ENCODE data around the gene GPR32. TPM values are rescaled to one million over a fixed set of nuclear protein-coding genes. Genes with fewer than 3 reads are reported as not detected.
"Not testable (repeated sequence)": the region's sequence is repeated elsewhere in the genome, so short reads cannot be mapped to it uniquely, and the experiment has no call there.

The GPR32 gene
- total and polyA plus RNA-seq, 7 donors, result not detected

DNA sequence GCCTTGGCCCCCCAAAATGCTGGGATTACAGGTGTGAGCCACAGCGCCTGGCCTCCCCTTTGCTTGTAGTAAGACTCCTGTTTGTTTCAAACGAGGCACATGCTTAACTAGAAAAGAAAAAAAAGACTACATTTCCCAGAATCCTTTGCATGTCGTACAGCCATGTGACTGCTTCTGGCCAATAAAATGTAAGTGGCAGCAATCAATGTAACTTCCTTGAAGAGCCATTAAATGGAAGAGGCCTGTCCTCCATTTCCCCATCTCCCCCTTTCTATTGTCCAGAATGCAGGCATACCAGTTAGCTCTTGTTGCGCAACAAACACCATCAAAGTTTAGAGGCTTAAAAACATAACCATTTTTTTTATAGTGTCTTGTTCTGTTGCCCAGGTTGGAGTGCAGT is 10.4 kb upstream of the GPR32 start:
- ATAC-seq (no peak), DNase-seq (no peak)
- Histone ChIP-seq H3K27me3 (ENCODE audit: insufficient read depth in 3 of 3, low read length in 2 of 3) (peaks cover 0 to 7% (median 0%) of the 10 kb centered on the region in 3 donors), H3K36me3 (ENCODE audit: insufficient read depth in 1 of 2, low read depth in 1 of 2) (no peaks in the 10 kb centered on the region), H3K9me3 (no peaks in the 10 kb centered on the region), H3K27ac (no peak overlapping the region), H3K4me1 (no peaks in the 10 kb centered on the region), H3K4me3 (no peak overlapping the region)
- TF ChIP-seq, protein P1, sequence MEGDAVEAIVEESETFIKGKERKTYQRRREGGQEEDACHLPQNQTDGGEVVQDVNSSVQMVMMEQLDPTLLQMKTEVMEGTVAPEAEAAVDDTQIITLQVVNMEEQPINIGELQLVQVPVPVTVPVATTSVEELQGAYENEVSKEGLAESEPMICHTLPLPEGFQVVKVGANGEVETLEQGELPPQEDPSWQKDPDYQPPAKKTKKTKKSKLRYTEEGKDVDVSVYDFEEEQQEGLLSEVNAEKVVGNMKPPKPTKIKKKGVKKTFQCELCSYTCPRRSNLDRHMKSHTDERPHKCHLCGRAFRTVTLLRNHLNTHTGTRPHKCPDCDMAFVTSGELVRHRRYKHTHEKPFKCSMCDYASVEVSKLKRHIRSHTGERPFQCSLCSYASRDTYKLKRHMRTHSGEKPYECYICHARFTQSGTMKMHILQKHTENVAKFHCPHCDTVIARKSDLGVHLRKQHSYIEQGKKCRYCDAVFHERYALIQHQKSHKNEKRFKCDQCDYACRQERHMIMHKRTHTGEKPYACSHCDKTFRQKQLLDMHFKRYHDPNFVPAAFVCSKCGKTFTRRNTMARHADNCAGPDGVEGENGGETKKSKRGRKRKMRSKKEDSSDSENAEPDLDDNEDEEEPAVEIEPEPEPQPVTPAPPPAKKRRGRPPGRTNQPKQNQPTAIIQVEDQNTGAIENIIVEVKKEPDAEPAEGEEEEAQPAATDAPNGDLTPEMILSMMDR (IDR thresholded peaks at IDR 0.05), result no peak
- intact Hi-C loops (cut with DNase I), result no loop called here
- 70 to 85% (median 76%) methylated on average over 4 of the region's 4 CpGs for WGBS, 3 donors

DNA sequence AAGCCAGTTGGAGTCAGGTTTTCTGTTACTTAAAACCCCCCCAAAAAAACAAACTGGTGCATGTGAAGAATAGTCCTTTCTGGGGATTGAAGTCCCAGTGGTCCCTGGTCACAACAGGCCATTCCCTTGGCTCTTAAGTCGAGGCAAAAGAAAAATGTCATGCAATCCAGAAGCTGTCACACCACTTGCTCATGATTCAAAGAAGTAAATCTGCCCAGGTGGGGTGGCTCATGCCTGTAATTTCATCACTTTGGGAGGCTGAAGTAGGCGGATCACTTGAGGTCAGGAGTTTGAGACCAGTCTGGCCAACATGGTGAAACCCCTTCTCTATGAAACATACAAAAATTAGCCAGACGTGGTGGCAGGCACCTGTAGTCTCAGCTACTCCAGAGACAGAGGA is 8.8 kb upstream of the GPR32 start:
- H3K4me1 ChIP-seq; DNase-seq; H3K27me3 ChIP-seq (ENCODE audit: insufficient read depth in 3 of 3, low read length in 2 of 3); H3K27ac ChIP-seq; intact Hi-C loops (cut with DNase I); H3K36me3 ChIP-seq (ENCODE audit: insufficient read depth in 1 of 2, low read depth in 1 of 2); H3K4me3 ChIP-seq; H3K9me3 ChIP-seq; ATAC-seq: not testable (repeated sequence)
- WGBS, 3 donors, result 34 to 49% (median 38%) methylated on average over 3 of the region's 3 CpGs

DNA sequence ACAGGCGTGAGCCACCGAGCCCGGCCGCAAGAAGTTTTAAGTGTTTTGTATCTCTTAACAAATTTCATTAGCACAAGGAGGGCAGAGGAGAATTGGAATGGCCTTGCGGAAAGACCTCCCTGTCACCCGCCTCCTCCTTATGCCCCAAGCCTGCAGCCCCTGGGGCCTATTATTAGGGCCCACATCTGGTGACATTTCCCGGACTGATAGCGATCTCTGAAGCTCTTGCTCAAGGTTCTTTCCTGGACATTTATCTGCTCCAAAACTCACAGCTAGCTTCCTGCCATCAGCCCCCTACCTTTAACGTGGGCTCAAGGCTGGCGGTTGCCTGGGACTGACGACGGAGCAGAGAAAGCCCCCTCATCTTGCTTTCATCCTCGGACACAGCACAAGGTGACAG is 6.7 kb upstream of the GPR32 start:
- H3K36me3 ChIP-seq (ENCODE audit: insufficient read depth in 1 of 2, low read depth in 1 of 2); H3K9me3 ChIP-seq; intact Hi-C loops (cut with DNase I); H3K4me1 ChIP-seq; H3K27me3 ChIP-seq (ENCODE audit: insufficient read depth in 3 of 3, low read length in 2 of 3); H3K4me3 ChIP-seq; DNase-seq; ATAC-seq; H3K27ac ChIP-seq: not testable (repeated sequence)
- 64 to 76% (median 75%) methylated on average over 9 to 13 of the region's 13 CpGs for WGBS, 3 donors

DNA sequence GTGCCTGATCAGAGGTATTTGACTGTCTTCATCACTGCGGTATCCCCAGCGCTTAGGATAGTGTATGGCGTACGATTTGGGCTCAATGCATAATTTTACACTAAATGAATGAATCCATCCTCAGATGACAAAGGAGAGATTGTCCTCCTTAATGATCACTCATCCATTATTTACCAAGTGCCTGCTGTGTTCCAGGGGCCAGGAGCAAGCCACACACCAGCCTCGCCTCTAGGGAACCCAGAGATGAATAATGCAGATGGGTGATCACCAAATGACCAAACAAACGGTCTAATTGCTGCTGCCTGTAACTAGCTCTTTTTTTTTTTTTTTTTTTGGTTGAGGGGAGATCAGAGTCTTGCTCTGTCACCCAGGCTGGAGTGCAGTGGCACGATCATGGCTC is 5.9 kb upstream of the GPR32 start:
- 60 to 70% (median 65%) methylated on average over 7 of the region's 7 CpGs for WGBS, 3 donors
- Histone ChIP-seq H3K36me3 (ENCODE audit: insufficient read depth in 1 of 2, low read depth in 1 of 2) (no peaks in the 10 kb centered on the region), H3K4me3 (no peak overlapping the region), H3K27ac (no peak overlapping the region), H3K4me1 (no peaks in the 10 kb centered on the region), H3K27me3 (ENCODE audit: insufficient read depth in 3 of 3, low read length in 2 of 3) (peaks cover 0 to 10% (median 0%) of the 10 kb centered on the region in 3 donors), H3K9me3 (no peaks in the 10 kb centered on the region)
- intact Hi-C loops (cut with DNase I), result no loop called here
- DNase-seq, result no peak
- no peak for ATAC-seq
- TF ChIP-seq, protein P1 (IDR thresholded peaks at IDR 0.05), result no peak

DNA sequence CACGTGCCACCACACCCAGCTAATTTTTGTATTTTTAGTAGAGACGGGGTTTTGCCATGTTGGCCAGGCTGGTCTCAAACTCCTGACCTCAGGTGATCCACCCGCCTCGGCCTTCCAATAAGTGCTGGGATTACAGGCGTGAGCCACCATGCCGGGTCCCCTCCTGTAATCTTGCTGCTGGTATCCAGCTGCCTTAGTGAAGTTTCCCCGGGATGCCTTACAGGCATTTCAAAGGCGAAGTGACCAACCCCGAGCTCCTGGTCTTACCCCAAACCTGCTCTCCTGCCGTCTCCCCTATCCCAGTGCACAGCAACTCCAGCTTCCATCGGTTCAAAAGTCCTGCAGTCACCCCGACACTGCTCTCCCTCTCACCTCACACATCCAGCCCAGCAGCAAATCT is 3.5 kb upstream of the GPR32 start:
- ATAC-seq; H3K36me3 ChIP-seq (ENCODE audit: insufficient read depth in 1 of 2, low read depth in 1 of 2); DNase-seq; H3K4me3 ChIP-seq; H3K9me3 ChIP-seq; intact Hi-C loops (cut with DNase I); H3K27ac ChIP-seq; H3K4me1 ChIP-seq: not testable (repeated sequence)
- peaks cover 0 to 25% (median 0%) of the 10 kb centered on the region in 3 donors for H3K27me3 ChIP-seq (ENCODE audit: insufficient read depth in 3 of 3, low read length in 2 of 3)
- WGBS, 3 donors, result 65 to 74% (median 69%) methylated on average over 10 to 12 of the region's 12 CpGs

DNA sequence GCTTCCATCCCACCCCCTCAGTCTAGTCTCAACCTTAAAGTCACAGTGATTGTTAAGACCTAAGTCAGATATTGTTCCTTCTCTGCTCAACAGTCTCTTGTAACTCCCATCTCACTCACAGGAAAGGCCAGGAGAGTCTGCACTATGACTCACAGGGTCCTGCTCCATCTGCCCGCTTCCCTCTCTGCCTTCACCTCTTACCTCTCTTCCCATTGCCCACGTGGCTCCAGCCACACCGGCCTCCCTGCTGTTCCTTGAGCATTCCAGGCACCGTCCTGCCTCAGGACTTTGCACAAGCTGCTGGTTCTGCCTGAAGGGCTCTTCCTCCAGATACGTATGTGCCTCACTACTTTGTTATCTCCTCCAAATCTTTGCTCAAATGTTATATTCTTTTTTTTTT is 3.0 kb upstream of the GPR32 start:
- intact Hi-C loops (cut with DNase I); H3K36me3 ChIP-seq (ENCODE audit: insufficient read depth in 1 of 2, low read depth in 1 of 2); H3K4me3 ChIP-seq; H3K27ac ChIP-seq; ATAC-seq; H3K4me1 ChIP-seq; DNase-seq; H3K9me3 ChIP-seq: not testable (repeated sequence)
- peaks cover 0 to 23% (median 0%) of the 10 kb centered on the region in 3 donors for H3K27me3 ChIP-seq (ENCODE audit: insufficient read depth in 3 of 3, low read length in 2 of 3)
- 33 to 44% (median 38%) methylated on average over 5 of the region's 5 CpGs for WGBS, 3 donors

DNA sequence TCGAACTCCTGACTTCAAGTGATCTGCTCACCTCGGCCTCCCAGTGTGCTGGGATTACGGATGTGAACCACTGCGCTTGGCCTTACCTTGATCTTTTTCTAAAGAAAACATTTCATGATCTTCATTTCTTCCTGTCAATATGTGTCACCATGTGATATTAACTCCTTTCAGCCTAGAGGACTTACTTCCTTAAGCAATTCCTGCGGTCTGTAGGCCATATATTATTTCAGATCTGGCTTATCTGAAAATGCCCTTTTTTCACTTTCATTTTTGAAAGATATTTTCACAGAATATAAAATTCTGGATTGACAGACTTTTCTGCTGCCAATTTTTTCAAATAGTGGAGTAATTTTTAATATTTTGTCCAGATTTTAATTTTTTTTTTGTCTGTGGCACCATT is 2.0 kb upstream of the GPR32 start:
- H3K27ac ChIP-seq, result no peak overlapping the region
- no peaks in the 10 kb centered on the region for H3K36me3 ChIP-seq (ENCODE audit: insufficient read depth in 1 of 2, low read depth in 1 of 2)
- no peak for ATAC-seq
- peaks cover 0 to 18% (median 0%) of the 10 kb centered on the region in 3 donors for H3K27me3 ChIP-seq (ENCODE audit: insufficient read depth in 3 of 3, low read length in 2 of 3)
- H3K4me1 ChIP-seq, result no peaks in the 10 kb centered on the region
- H3K9me3 ChIP-seq, result no peaks in the 10 kb centered on the region
- WGBS, 3 donors, result 60 to 68% (median 67%) methylated on average over 5 of the region's 5 CpGs
- intact Hi-C loops (cut with DNase I), result no loop called here
- DNase-seq, result no peak
- TF ChIP-seq, protein P1 (IDR thresholded peaks at IDR 0.05), result no peak
- no peak overlapping the region for H3K4me3 ChIP-seq

Measured in psoas muscle (tissue), 8 donors.